Keratinocyte (primary cell): ENCODE data around the gene PJA2. TPM values are rescaled to one million over a fixed set of nuclear protein-coding genes. Genes with fewer than 3 reads are reported as not detected.

Experiments
- DNase-seq: peaks from one replicate; pipeline ENCODE4 v3.0.0-alpha.2; 2011; ENCODE audit warnings: low read depth, missing footprints, low spot score
- FAIRE-seq: peaks from 2 replicates; lab custom pipeline; 2011; peaks lifted over from hg19 to GRCh38; lab: Jason Lieb, UNC
- H2AFZ ChIP-seq: 2 replicates; pipeline ENCODE4 v1.6.0; 2012; ENCODE audit warnings: low read length, control low read depth, inconsistent platforms; ENCODE audit not compliant: control insufficient read depth
- H3K27ac ChIP-seq: 2 replicates; pipeline ENCODE4 v1.5.1; 2011; ENCODE audit warnings: low read length; ENCODE audit not compliant: control insufficient read depth, insufficient read depth
- H3K27me3 ChIP-seq: 3 replicates; pipeline ENCODE4 v1.6.0; 2011; ENCODE audit warnings: low read length; ENCODE audit not compliant: control insufficient read depth, insufficient read depth; ENCODE audit errors: extremely low read depth
- H3K36me3 ChIP-seq, 2 experiments: 2 replicates in 1 of 2; 3 replicates in 1 of 2; pipeline ENCODE4 v1.5.1; 2011; ENCODE audit warnings: low read length in 2 of 2, mild to moderate bottlenecking in 1 of 2; ENCODE audit not compliant: control insufficient read depth in 2 of 2, insufficient read depth in 2 of 2; ENCODE audit errors: extremely low read depth in 1 of 2
- H3K4me1 ChIP-seq: 3 replicates; pipeline ENCODE4 v1.5.1; 2011; ENCODE audit warnings: low read length; ENCODE audit not compliant: control insufficient read depth, insufficient read depth; ENCODE audit errors: extremely low read depth
- H3K4me2 ChIP-seq: 3 replicates; pipeline ENCODE4 v1.6.0; 2011; ENCODE audit warnings: low read depth, low read length; ENCODE audit not compliant: control insufficient read depth, insufficient read depth; ENCODE audit errors: extremely low read depth
- H3K4me3 ChIP-seq, 3 experiments: fragments of 200-600 bp in 1 of 3; sonication (generic) in 1 of 3; 2 replicates in 2 of 3; 3 replicates in 1 of 3; pipeline ENCODE4 v1.5.1; 2011 to 2016; ENCODE audit warnings: low read length in 3 of 3, mild to moderate bottlenecking in 3 of 3, control low read depth in 2 of 3, inconsistent platforms in 1 of 3, low read depth in 1 of 3, mixed read lengths in 1 of 3, mixed run types in 1 of 3, moderate library complexity in 1 of 3; ENCODE audit not compliant: control insufficient read depth in 2 of 3, insufficient read depth in 2 of 3; ENCODE audit errors: extremely low read depth in 1 of 3
- H3K79me2 ChIP-seq: 2 replicates; pipeline ENCODE4 v1.6.0; 2012; ENCODE audit warnings: low read length; ENCODE audit not compliant: control insufficient read depth, insufficient read depth
- H3K9ac ChIP-seq: 3 replicates; pipeline ENCODE4 v1.6.0; 2011; ENCODE audit warnings: low read length; ENCODE audit not compliant: control insufficient read depth, insufficient read depth; ENCODE audit errors: extremely low read depth
- H3K9me1 ChIP-seq: 3 replicates; pipeline ENCODE4 v1.6.0; 2011; ENCODE audit warnings: low read length; ENCODE audit not compliant: control insufficient read depth, insufficient read depth; ENCODE audit errors: extremely low read depth
- H3K9me3 ChIP-seq: 2 replicates; pipeline ENCODE4 v1.5.1; 2012; ENCODE audit warnings: low read depth, low read length; ENCODE audit not compliant: control insufficient read depth
- H4K20me1 ChIP-seq: 3 replicates; pipeline ENCODE4 v1.6.0; 2011; ENCODE audit warnings: low read length; ENCODE audit not compliant: control insufficient read depth, insufficient read depth; ENCODE audit errors: extremely low read depth
- EZH2 ChIP-seq: IDR thresholded peaks from one replicate; pipeline ENCODE4 v1.6.1; 2012; ENCODE audit warnings: inconsistent platforms, mild to moderate bottlenecking, low read length, moderate library complexity
- dilution Hi-C: fragments of 300-500 bp; cut with MboI; formaldehyde crosslinking; loops from one replicate; pipeline ENCODE4 v1.7.0; 2020; ENCODE audit warnings: low sequenced_read_pairs; ENCODE audit not compliant: extremely low pct_ligation_motif_present
- polyA plus RNA-seq, 5 experiments: library from polyadenylated mRNA; depleted of rRNA in 3 of 5; stranded (reverse) in 3 of 5; stranded (forward) in 1 of 5; unstranded in 1 of 5; fragments of >200 nt; gene quantifications; 1 replicate in 1 of 5; 2 replicates in 3 of 5; 3 replicates in 1 of 5; pipeline versions ENCODE4 v1.2.1 to v1.2.3, GENCODE V29; 2011 to 2012; ENCODE audit warnings: missing spikeins in 2 of 5, low read depth in 1 of 5, low replicate concordance in 1 of 5
- TF ChIP-seq, protein P1 (sequence below), 3 experiments: IDR thresholded peaks in 1 of 3; conservative IDR thresholded peaks in 1 of 3; optimal IDR thresholded peaks in 1 of 3; 2 replicates in 2 of 3; 3 replicates in 1 of 3; pipeline versions ENCODE3 to v1.5.1; 2011; ENCODE audit warnings: low read length in 3 of 3, mild to moderate bottlenecking in 3 of 3, moderate library complexity in 2 of 3, control low read depth in 1 of 3, inconsistent platforms in 1 of 3; ENCODE audit not compliant: insufficient read depth in 2 of 3; ENCODE audit errors: extremely low read depth in 1 of 3

Gene PJA2
- polyA plus RNA-seq, 1 donor (not counting 4 experiments of a cell fraction or from before 2014, with no cell fraction given): 49.3 TPM

GRCh38 chr5:109452661-109453060, 42.9 kb upstream of the PJA2 start:
- H3K79me2 ChIP-seq: no peaks in the 10 kb centered on the region
- H3K9me3 ChIP-seq: peaks cover 3% of the 10 kb centered on the region
- no peak overlapping the region for H3K4me2 ChIP-seq
- peaks cover 32% of the 10 kb centered on the region for H3K4me1 ChIP-seq
- no peak overlapping the region for H3K4me3 ChIP-seq
- H2AFZ ChIP-seq: no peak overlapping the region
- FAIRE-seq (no peak), DNase-seq (no peak)
- H3K36me3 ChIP-seq: no peaks in the 10 kb centered on the region
- H3K9ac ChIP-seq: no peak overlapping the region
- H3K27ac ChIP-seq: no peak overlapping the region
- H3K27me3 ChIP-seq: no peaks in the 10 kb centered on the region
- TF ChIP-seq EZH2: no peak
- TF ChIP-seq, protein P1, sequence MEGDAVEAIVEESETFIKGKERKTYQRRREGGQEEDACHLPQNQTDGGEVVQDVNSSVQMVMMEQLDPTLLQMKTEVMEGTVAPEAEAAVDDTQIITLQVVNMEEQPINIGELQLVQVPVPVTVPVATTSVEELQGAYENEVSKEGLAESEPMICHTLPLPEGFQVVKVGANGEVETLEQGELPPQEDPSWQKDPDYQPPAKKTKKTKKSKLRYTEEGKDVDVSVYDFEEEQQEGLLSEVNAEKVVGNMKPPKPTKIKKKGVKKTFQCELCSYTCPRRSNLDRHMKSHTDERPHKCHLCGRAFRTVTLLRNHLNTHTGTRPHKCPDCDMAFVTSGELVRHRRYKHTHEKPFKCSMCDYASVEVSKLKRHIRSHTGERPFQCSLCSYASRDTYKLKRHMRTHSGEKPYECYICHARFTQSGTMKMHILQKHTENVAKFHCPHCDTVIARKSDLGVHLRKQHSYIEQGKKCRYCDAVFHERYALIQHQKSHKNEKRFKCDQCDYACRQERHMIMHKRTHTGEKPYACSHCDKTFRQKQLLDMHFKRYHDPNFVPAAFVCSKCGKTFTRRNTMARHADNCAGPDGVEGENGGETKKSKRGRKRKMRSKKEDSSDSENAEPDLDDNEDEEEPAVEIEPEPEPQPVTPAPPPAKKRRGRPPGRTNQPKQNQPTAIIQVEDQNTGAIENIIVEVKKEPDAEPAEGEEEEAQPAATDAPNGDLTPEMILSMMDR (optimal IDR thresholded peaks at IDR 0.05 in 1 of 3, IDR thresholded peaks at IDR 0.05 in 1 of 3, conservative IDR thresholded peaks at IDR 0.05 in 1 of 3; ENCODE audit: extremely low read depth in 1 of 3, insufficient read depth in 2 of 3, low read length in 3 of 3): no peak
- no peaks in the 10 kb centered on the region for H3K9me1 ChIP-seq
- no peaks in the 10 kb centered on the region for H4K20me1 ChIP-seq
- dilution Hi-C loops: no loop called here

DNA sequence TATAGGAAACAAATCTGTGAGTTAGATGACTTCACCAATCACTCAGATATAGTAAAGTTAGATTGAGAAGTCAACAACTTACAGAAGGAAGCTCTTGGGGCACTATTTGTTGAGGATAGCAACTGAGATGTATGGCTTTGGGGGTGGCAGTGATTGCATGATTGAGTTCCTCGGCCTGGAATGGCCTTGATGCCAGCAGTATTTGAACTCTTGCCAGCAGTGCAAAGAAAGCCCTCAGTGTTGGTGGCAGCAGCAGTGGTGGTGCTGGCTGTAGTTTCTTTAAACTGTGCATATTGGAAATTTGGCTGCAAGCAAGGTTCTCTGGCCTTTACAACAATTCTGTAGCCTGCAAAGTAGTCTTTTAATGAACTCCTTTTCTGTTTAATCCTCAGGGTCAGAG, 41.4 kb upstream of the PJA2 start:
- H3K79me2 ChIP-seq: no peaks in the 10 kb centered on the region
- dilution Hi-C loops: no loop called here
- H3K27me3 ChIP-seq: no peaks in the 10 kb centered on the region
- H4K20me1 ChIP-seq: no peaks in the 10 kb centered on the region
- no peak overlapping the region for H3K4me2 ChIP-seq
- peaks cover 27% of the 10 kb centered on the region for H3K4me1 ChIP-seq
- no peaks in the 10 kb centered on the region for H3K9me3 ChIP-seq
- no peak overlapping the region for H3K4me3 ChIP-seq
- no peaks in the 10 kb centered on the region for H3K36me3 ChIP-seq
- no peak overlapping the region for H3K9ac ChIP-seq
- H3K27ac ChIP-seq: no peak overlapping the region
- peak overlapping the region; percentile 28 for H2AFZ ChIP-seq
- DNase-seq (no peak), FAIRE-seq (no peak)
- H3K9me1 ChIP-seq: no peaks in the 10 kb centered on the region
- TF ChIP-seq, protein P1 (optimal IDR thresholded peaks at IDR 0.05 in 1 of 3, IDR thresholded peaks at IDR 0.05 in 1 of 3, conservative IDR thresholded peaks at IDR 0.05 in 1 of 3; ENCODE audit: extremely low read depth in 1 of 3, insufficient read depth in 2 of 3, low read length in 3 of 3): no peak
- TF ChIP-seq EZH2: no peak
